HG02885 (cell line): Measurements from ENCODE around the gene CCSER1.
A peak's percentile ranks its signal among the peaks of the same experiment; 100 is the strongest.
"Not testable (repeated sequence)": the region's sequence is repeated elsewhere in the genome, so short reads cannot be mapped to it uniquely, and the experiment has no call there.

Experiments used
- ATAC-seq: cut with Tn5 transposase; IDR thresholded peaks from one replicate; pipeline ENCODE4 v1.9.1; 2021; ENCODE audit warnings: mild to moderate bottlenecking; ENCODE audit not compliant: unreplicated experiment, poor library complexity

The CCSER1 gene

GRCh38 chr4:90415116-90415515, 287.9 kb downstream of the CCSER1 start:
- ATAC-seq: no peak

- peak; percentile 96 for ATAC-seq
Observed at GRCh38 chr4:90419124-90419711, 292.0 kb downstream of the CCSER1 start.

GRCh38 chr4:90421161-90421560, 294.0 kb downstream of the CCSER1 start:
- no peak for ATAC-seq

- no peak for ATAC-seq
Observed at GRCh38 chr4:90425893-90426292, 298.7 kb downstream of the CCSER1 start.

- no peak for ATAC-seq
Observed at GRCh38 chr4:90438522-90438921, 311.3 kb downstream of the CCSER1 start.

DNA sequence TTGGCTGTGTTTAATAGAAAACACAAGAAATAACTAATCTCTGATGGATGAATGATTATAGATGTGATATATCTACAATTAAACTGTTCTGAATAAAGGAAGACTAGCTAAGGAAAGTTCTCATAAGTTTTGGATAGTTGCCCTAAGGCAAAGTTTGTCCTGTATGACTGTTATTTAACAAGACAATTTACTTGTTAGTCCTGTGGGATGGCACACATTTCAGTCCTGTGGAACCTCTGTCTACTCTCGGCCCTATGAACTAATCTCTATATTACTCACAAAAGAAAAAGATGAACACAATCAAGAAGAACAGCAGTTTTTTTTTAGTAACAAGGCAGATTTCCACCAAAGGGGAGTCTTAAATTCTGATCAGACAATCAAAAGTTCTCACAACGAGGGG, 314.6 kb downstream of the CCSER1 start:
- no peak for ATAC-seq

- ATAC-seq: no peak
Observed at GRCh38 chr4:90442619-90443018, 315.4 kb downstream of the CCSER1 start.

GRCh38 chr4:90443231-90443630, 316.0 kb downstream of the CCSER1 start:
- ATAC-seq: no peak

- no peak for ATAC-seq
Observed at GRCh38 chr4:90444904-90445303, 317.7 kb downstream of the CCSER1 start.

- ATAC-seq: no peak
Observed at GRCh38 chr4:90445380-90445779, 318.2 kb downstream of the CCSER1 start.

- no peak for ATAC-seq
Observed at GRCh38 chr4:90449626-90450025, 322.4 kb downstream of the CCSER1 start.

- no peak for ATAC-seq
Observed at GRCh38 chr4:90456891-90457290, 329.7 kb downstream of the CCSER1 start.

- no peak for ATAC-seq
Observed at GRCh38 chr4:90457817-90458216, 330.6 kb downstream of the CCSER1 start.

GRCh38 chr4:90458576-90458975, 331.4 kb downstream of the CCSER1 start:
- ATAC-seq: no peak

DNA sequence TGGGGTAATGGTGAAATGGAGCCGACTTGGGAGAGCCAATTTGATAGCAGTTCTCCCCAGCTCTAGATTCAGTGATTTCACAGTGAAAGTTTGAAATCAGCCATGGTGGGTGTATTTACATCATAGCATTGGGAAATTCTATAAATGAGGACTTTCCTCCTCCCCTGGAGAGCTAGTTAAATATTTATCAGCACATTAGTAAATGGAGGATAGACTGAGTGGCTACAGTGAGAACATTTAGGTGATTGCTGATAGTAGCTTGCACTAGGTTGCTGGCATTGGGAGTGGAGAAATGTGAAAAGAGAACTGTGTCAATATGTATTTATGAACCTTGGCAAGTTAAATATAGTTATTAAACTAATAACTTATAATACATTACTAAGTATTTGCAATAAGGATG, 347.3 kb downstream of the CCSER1 start:
- ATAC-seq: no peak

- ATAC-seq: no peak
Observed at GRCh38 chr4:90476019-90476418, 348.8 kb downstream of the CCSER1 start.

GRCh38 chr4:90476586-90476985, 349.4 kb downstream of the CCSER1 start:
- no peak for ATAC-seq

DNA sequence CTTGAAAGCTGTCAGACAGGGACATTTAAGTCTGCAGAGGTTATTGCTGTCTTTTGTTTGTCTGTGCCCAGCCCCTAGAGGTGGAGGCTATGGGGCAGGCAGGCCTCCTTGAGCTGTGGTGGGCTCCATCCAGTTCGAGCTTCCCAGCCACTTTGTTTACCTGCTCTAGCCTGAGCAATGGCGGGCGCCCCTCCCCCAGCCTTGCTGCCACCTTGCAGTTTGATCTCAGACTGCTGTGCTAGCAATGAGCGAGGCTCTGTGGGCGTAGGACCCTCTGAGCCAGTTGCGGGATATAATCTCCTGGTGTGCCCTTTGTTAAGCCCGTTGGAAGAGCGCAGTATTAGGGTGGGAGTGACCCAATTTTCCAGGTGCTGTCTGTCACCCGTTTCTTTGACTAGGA, 357.7 kb downstream of the CCSER1 start:
- not testable (repeated sequence) for ATAC-seq

DNA sequence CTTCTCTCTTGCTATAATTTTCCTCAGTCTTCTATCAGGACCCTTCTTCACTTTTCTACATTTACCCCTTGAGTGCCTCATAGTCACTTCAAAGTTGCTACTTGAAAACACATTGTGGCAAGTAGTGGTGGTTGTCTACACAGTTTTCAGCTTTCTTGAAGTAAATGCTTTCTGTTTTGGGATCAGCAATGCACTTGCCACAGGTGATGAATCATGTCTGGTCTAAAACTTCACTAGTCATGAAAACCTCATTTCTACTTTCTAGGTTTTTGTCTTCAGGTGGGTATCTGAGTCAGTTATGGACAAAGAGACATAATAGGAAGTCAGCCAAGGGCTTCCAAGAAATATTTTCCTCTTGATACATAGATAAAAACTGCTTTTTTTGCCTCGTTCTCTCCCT, 359.2 kb downstream of the CCSER1 start:
- ATAC-seq: no peak

GRCh38 chr4:90495211-90495610, 368.0 kb downstream of the CCSER1 start:
- no peak for ATAC-seq

GRCh38 chr4:90495936-90496335, 368.7 kb downstream of the CCSER1 start:
- ATAC-seq: no peak

DNA sequence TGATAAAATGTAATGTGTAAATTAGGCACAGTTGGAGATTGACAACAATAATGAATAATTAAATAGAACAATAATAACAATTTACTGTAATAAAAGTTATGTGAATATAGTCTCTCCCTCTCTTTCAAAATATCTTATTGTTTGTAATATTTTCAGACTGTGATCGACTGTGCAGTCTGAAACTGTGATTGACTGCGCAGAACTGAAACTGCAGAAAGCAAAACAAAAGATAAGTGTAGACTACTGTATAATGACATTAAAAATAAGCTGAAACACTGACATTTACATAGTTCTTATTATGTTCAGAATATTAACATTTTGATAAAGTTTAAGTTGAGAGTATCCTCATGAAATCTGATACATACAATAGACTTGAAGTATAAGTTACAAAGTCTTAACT, 371.0 kb downstream of the CCSER1 start:
- ATAC-seq: no peak

- ATAC-seq: no peak
Observed at GRCh38 chr4:90503677-90504076, 376.5 kb downstream of the CCSER1 start.
